ENCODE results near the gene OR9A4.
"Not testable (repeated sequence)": the region's sequence is repeated elsewhere in the genome, so short reads cannot be mapped to it uniquely, and the experiment has no call there.

Gene OR9A4

GRCh38 chr7:141916099-141916498, at the start of gene OR9A4:
TSS of gene OR9A4 (plus strand) at chr7:141916399. CDS start at chr7:141918876, 2,477 bp downstream.
- DNase-seq: no peak

- DNase-seq: no peak
These were observed 49.2 kb upstream of the OR9A4 start for GRCh38 chr7:141866974-141867373.

GRCh38 chr7:141872931-141873330, 43.3 kb upstream of the OR9A4 start:
- no peak for DNase-seq

- DNase-seq: no peak
These were observed 41.4 kb upstream of the OR9A4 start for GRCh38 chr7:141874787-141875186.

- no peak for DNase-seq
These were observed 40.7 kb upstream of the OR9A4 start for GRCh38 chr7:141875453-141875852.

GRCh38 chr7:141876371-141876770, 39.8 kb upstream of the OR9A4 start:
- no peak for DNase-seq

GRCh38 chr7:141877365-141877764, 38.8 kb upstream of the OR9A4 start:
- no peak for DNase-seq

- DNase-seq: no peak
These were observed 35.2 kb upstream of the OR9A4 start for GRCh38 chr7:141880960-141881359.

GRCh38 chr7:141884539-141885225, 31.5 kb upstream of the OR9A4 start:
- DNase-seq: no peak

- DNase-seq: no peak
These were observed 26.9 kb upstream of the OR9A4 start for GRCh38 chr7:141889321-141889720.

- no peak for DNase-seq
These were observed 24.9 kb upstream of the OR9A4 start for GRCh38 chr7:141891336-141891735.

- DNase-seq: not testable (repeated sequence)
These were observed 16.8 kb upstream of the OR9A4 start for GRCh38 chr7:141899366-141899765.

- no peak for DNase-seq
These were observed 9.9 kb upstream of the OR9A4 start for GRCh38 chr7:141906285-141906684.

GRCh38 chr7:141911391-141911790, 4.8 kb upstream of the OR9A4 start:
- DNase-seq: no peak

GRCh38 chr7:141915565-141915964, 634 bp upstream of the OR9A4 start:
- DNase-seq: no peak

GRCh38 chr7:141920281-141920680, 4.1 kb downstream of the OR9A4 start:
- DNase-seq: no peak

GRCh38 chr7:141928146-141928844, 12.1 kb downstream of the OR9A4 start:
- DNase-seq: no peak

- no peak for DNase-seq
These were observed 12.6 kb downstream of the OR9A4 start for GRCh38 chr7:141928845-141929195.

- DNase-seq: no peak
These were observed 14.0 kb downstream of the OR9A4 start for GRCh38 chr7:141930211-141930610.

- no peak for DNase-seq
These were observed 24.9 kb downstream of the OR9A4 start for GRCh38 chr7:141941075-141941474.

- DNase-seq: no peak
These were observed 27.6 kb downstream of the OR9A4 start for GRCh38 chr7:141943846-141944245.

- no peak for DNase-seq
These were observed 28.6 kb downstream of the OR9A4 start for GRCh38 chr7:141944811-141945210.

- DNase-seq: no peak
These were observed 29.2 kb downstream of the OR9A4 start for GRCh38 chr7:141945356-141945755.

- DNase-seq: no peak
These were observed 30.6 kb downstream of the OR9A4 start, which contains the start of gene CLEC5A for GRCh38 chr7:141946796-141947195. TSS of gene CLEC5A (minus strand) at chr7:141946974. CDS start at chr7:141946292, 682 bp downstream.

- no peak for DNase-seq
These were observed 32.8 kb downstream of the OR9A4 start for GRCh38 chr7:141949021-141949420.

Measured in activated gamma-delta T cell treated with Interleukin-2 at 50 U/mL for 16 hours (primary cell).